IMR-90 (cell line): Measurements from ENCODE around the gene SLC16A4. TPM values are rescaled to one million over a fixed set of nuclear protein-coding genes. Genes with fewer than 3 reads are reported as not detected.

Experiments
- ATAC-seq: fragments of 200-7000 bp; cut with Tn5 transposase; 2 replicates; pipeline ENCODE4 v1.9.1; 2020; ENCODE audit warnings: low read depth, mild to moderate bottlenecking, moderate library complexity
- BruUV-seq: library from RNA; stranded (reverse); fragments of 400-500 nt; replicated peaks from 2 replicates; lab custom pipeline; 2021; lab: Mats Ljungman, UMichigan
- CTCF ChIA-PET: fragments of 300-600 bp; formaldehyde crosslinking; extraction: SDS; loops from one replicate; lab custom pipeline; 2021; ENCODE audit warnings: antibody characterized with exemption; lab: Yijun Ruan, JAX
- POLR2A ChIA-PET: fragments of 300-600 bp; sonication (Branson Sonifier 250); formaldehyde crosslinking; loops from one replicate; lab custom pipeline; 2022; ENCODE audit warnings: antibody characterized with exemption; ENCODE audit not compliant: unreplicated experiment; lab: Charles Lee
- DNase-seq: peaks from one replicate; pipeline ENCODE4 v3.0.0; 2013
- H2AFZ ChIP-seq: replicated peaks from 2 replicates; pipeline ENCODE3; 2013; ENCODE audit warnings: low read length, mild to moderate bottlenecking; ENCODE audit not compliant: poor library complexity
- H2AK5ac ChIP-seq: 2 replicates; pipeline ENCODE4 v1.6.1; 2013; ENCODE audit warnings: low read depth, low read length, inconsistent platforms
- H2AK9ac ChIP-seq: replicated peaks from 2 replicates; pipeline ENCODE3; 2013; ENCODE audit warnings: mild to moderate bottlenecking, low read depth, low read length, moderate library complexity; ENCODE audit not compliant: poor library complexity
- H2BK120ac ChIP-seq: 2 replicates; pipeline ENCODE4 v1.6.1; 2013; ENCODE audit warnings: low read depth, low read length, inconsistent platforms
- H2BK15ac ChIP-seq: 3 replicates; pipeline ENCODE4 v1.6.1; 2013; ENCODE audit warnings: low read depth, low read length, inconsistent platforms
- H2BK20ac ChIP-seq: 2 replicates; pipeline ENCODE4 v1.6.1; 2013; ENCODE audit warnings: low read depth, mild to moderate bottlenecking, inconsistent platforms, low read length, moderate library complexity
- H2BK5ac ChIP-seq: 2 replicates; pipeline ENCODE4 v1.6.1; 2013; ENCODE audit warnings: mild to moderate bottlenecking, low read depth, low read length, inconsistent platforms; ENCODE audit not compliant: poor library complexity, severe bottlenecking
- H3K14ac ChIP-seq: replicated peaks from 2 replicates; pipeline ENCODE4 v1.6.1; 2013; ENCODE audit warnings: low read depth, low read length, inconsistent platforms
- H3K18ac ChIP-seq: 2 replicates; pipeline ENCODE4 v1.6.1; 2013; ENCODE audit warnings: low read depth, low read length, control low read depth
- H3K23ac ChIP-seq: 2 replicates; pipeline ENCODE4 v1.6.1; 2013; ENCODE audit warnings: low read depth, low read length, inconsistent platforms
- H3K27ac ChIP-seq: 2 replicates; pipeline ENCODE4 v1.5.1; 2013; ENCODE audit warnings: mild to moderate bottlenecking, control low read depth, low read length; ENCODE audit not compliant: insufficient read depth
- H3K27me3 ChIP-seq: 2 replicates; pipeline ENCODE4 v1.6.1; 2013; ENCODE audit warnings: low read length; ENCODE audit not compliant: control insufficient read depth, insufficient read depth
- H3K36me3 ChIP-seq: 2 replicates; pipeline ENCODE4 v1.6.1; 2013; ENCODE audit warnings: low read length, mixed read lengths; ENCODE audit not compliant: control insufficient read depth, insufficient read depth
- H3K4ac ChIP-seq: 2 replicates; pipeline ENCODE4 v1.6.1; 2013; ENCODE audit warnings: low read depth, low read length, inconsistent platforms
- H3K4me1 ChIP-seq: 2 replicates; pipeline ENCODE4 v1.6.1; 2013; ENCODE audit warnings: low read length, mixed read lengths; ENCODE audit not compliant: control insufficient read depth, insufficient read depth
- H3K4me2 ChIP-seq: 2 replicates; pipeline ENCODE4 v1.6.1; 2013; ENCODE audit warnings: low read depth, mild to moderate bottlenecking, control low read depth, low read length, moderate library complexity
- H3K4me3 ChIP-seq: 2 replicates; pipeline ENCODE4 v1.5.1; 2013; ENCODE audit warnings: low read depth, mild to moderate bottlenecking, control low read depth, low read length, moderate library complexity; ENCODE audit not compliant: insufficient read depth
- H3K56ac ChIP-seq: 2 replicates; pipeline ENCODE4 v1.6.1; 2013; ENCODE audit warnings: low read length, inconsistent platforms; ENCODE audit not compliant: insufficient read depth; ENCODE audit errors: extremely low read depth
- H3K79me1 ChIP-seq, 2 experiments: 2 replicates each; pipeline ENCODE4 v1.6.1; 2013; ENCODE audit warnings: low read length in 2 of 2, inconsistent platforms in 1 of 2, low read depth in 1 of 2
- H3K9ac ChIP-seq: 2 replicates; pipeline ENCODE4 v1.6.1; 2013; ENCODE audit warnings: low read depth, low read length, control low read depth
- H3K9me1 ChIP-seq: 2 replicates; pipeline ENCODE4 v1.6.1; 2013; ENCODE audit warnings: low read length, inconsistent platforms; ENCODE audit not compliant: insufficient read depth
- H3K9me3 ChIP-seq: 2 replicates; pipeline ENCODE4 v1.6.1; 2013; ENCODE audit warnings: low read length; ENCODE audit not compliant: control insufficient read depth, insufficient read depth
- H4K20me1 ChIP-seq: 2 replicates; pipeline ENCODE4 v1.6.1; 2013; ENCODE audit warnings: low read length, inconsistent platforms; ENCODE audit not compliant: insufficient read depth
- H4K5ac ChIP-seq: 2 replicates; pipeline ENCODE4 v1.6.1; 2013; ENCODE audit warnings: mild to moderate bottlenecking, low read depth, low read length, control low read depth
- H4K8ac ChIP-seq, 2 experiments: 2 replicates each; pipeline ENCODE4 v1.6.1; 2013; ENCODE audit warnings: low read depth in 2 of 2, low read length in 2 of 2, control low read depth in 1 of 2, inconsistent platforms in 1 of 2
- H4K91ac ChIP-seq: 2 replicates; pipeline ENCODE4 v1.6.1; 2013; ENCODE audit warnings: low read depth, low read length, inconsistent platforms; ENCODE audit not compliant: insufficient read depth
- BHLHE40 ChIP-seq: fragments of 150-350 bp; IDR thresholded peaks from 2 replicates; pipeline ENCODE4 v1.6.1; 2016; ENCODE audit warnings: mild to moderate bottlenecking, low read depth, low read length
- CEBPB ChIP-seq: IDR thresholded peaks from 2 replicates; pipeline ENCODE4 v1.6.1; 2012; ENCODE audit warnings: low read depth, low read length, improper control_type of control experiment
- CHD1 ChIP-seq: IDR thresholded peaks from 2 replicates; pipeline ENCODE4 v1.6.1; 2012; ENCODE audit warnings: low read depth, low read length, improper control_type of control experiment
- ELK1 ChIP-seq: fragments of 150-350 bp; IDR thresholded peaks from 2 replicates; pipeline ENCODE4 v1.6.1; 2016; ENCODE audit warnings: low read depth, mild to moderate bottlenecking, low read length, moderate library complexity, borderline replicate concordance
- FOS ChIP-seq: fragments of 150-350 bp; IDR thresholded peaks from 2 replicates; pipeline ENCODE4 v1.6.1; 2016; ENCODE audit warnings: low read depth, low read length
- MAFK ChIP-seq: IDR thresholded peaks from 2 replicates; pipeline ENCODE4 v1.6.1; 2012; ENCODE audit warnings: low read depth, low read length, improper control_type of control experiment
- MAZ ChIP-seq: IDR thresholded peaks from 2 replicates; pipeline ENCODE4 v1.6.1; 2012; ENCODE audit warnings: low read depth, mild to moderate bottlenecking, low read length, improper control_type of control experiment, moderate library complexity, borderline replicate concordance
- MXI1 ChIP-seq: IDR thresholded peaks from 2 replicates; pipeline ENCODE4 v1.6.1; 2012; ENCODE audit warnings: low read depth, mild to moderate bottlenecking, low read length, moderate library complexity, borderline replicate concordance
- NFE2L2 ChIP-seq: fragments of 150-350 bp; IDR thresholded peaks from 2 replicates; pipeline ENCODE4 v1.6.1; 2016; ENCODE audit warnings: low read depth, mild to moderate bottlenecking, low read length
- POLR2A ChIP-seq: IDR thresholded peaks from 2 replicates; pipeline ENCODE4 v1.6.1; 2012; ENCODE audit warnings: mild to moderate bottlenecking, low read depth, low read length
- RCOR1 ChIP-seq: IDR thresholded peaks from 2 replicates; pipeline ENCODE4 v1.6.1; 2012; ENCODE audit warnings: mild to moderate bottlenecking, low read length, improper control_type of control experiment; ENCODE audit not compliant: insufficient replicate concordance
- RFX5 ChIP-seq: IDR thresholded peaks from 2 replicates; pipeline ENCODE4 v1.8.0; 2012; ENCODE audit warnings: low read depth, mild to moderate bottlenecking, low read length, moderate library complexity
- SMC3 ChIP-seq: fragments of 150-350 bp; IDR thresholded peaks from 2 replicates; pipeline ENCODE4 v1.6.1; 2016; ENCODE audit warnings: low read depth, mild to moderate bottlenecking, antibody characterized with exemption, low read length, moderate library complexity
- USF2 ChIP-seq: fragments of 150-350 bp; IDR thresholded peaks from 2 replicates; pipeline ENCODE4 v1.6.1; 2017; ENCODE audit warnings: mild to moderate bottlenecking, antibody characterized with exemption, low read length, low read depth
- WGBS, 2 experiments: methylation state at CpG; one replicate each; pipeline versions ENCODE4 v1.1.5 to v1.1.7; 2013; ENCODE audit warnings: missing lambda C conversion rate in 2 of 2; ENCODE audit not compliant: insufficient read length in 1 of 2; ENCODE audit errors: extremely low coverage in 2 of 2; 5-methylcytosine and 5-hydroxymethylcytosine counted together
- dilution Hi-C: fragments of 300-500 bp; cut with HindIII; formaldehyde crosslinking; loops from one replicate; pipeline ENCODE4 v1.14.3; 2018; ENCODE audit warnings: low sequenced_read_pairs; ENCODE audit not compliant: unreplicated experiment
- in situ Hi-C: fragments of 300-500 bp; cut with MboI; formaldehyde crosslinking; loops from 3 replicates; pipeline ENCODE4 v1.14.3; 2019; ENCODE audit warnings: low sequenced_read_pairs, inconsistent platforms, mixed read lengths
- intact Hi-C: fragments of 100-400 bp; cut with micrococcal nuclease; formaldehyde crosslinking; loops from 2 replicates; pipeline ENCODE4 v1.10.0; 2022
- polyA plus RNA-seq, 3 experiments: library from polyadenylated mRNA; depleted of rRNA; stranded (reverse); fragments of >200 nt; gene quantifications; 2 replicates each; pipeline ENCODE4 v1.2.3, GENCODE V29; 2012; ENCODE audit warnings: low replicate concordance in 1 of 3
- total RNA-seq: library from RNA; depleted of rRNA; stranded (reverse); fragments of >200 nt; gene quantifications from 2 replicates; pipeline ENCODE4 v1.2.3, GENCODE V29; 2012

The SLC16A4 gene
- total and polyA plus RNA-seq, 2 of the 4 experiments (the other 2 are of a cell fraction) = 27.7 to 65.2 TPM

GRCh38 chr1:110328700-110329099, 62.1 kb downstream of the SLC16A4 start:
- Histone ChIP-seq H3K4ac (no peak overlapping the region), H3K23ac (no peak overlapping the region), H3K36me3 (no peaks in the 10 kb centered on the region), H3K4me2 (no peak overlapping the region), H3K79me1 (no peaks in the 10 kb centered on the region), H3K27ac (no peak overlapping the region), H4K5ac (no peak overlapping the region), H2BK120ac (no peak overlapping the region), H3K4me1 (no peaks in the 10 kb centered on the region), H3K27me3 (peaks cover 3% of the 10 kb centered on the region; the same call in 1 of the 2 replicates), H3K14ac (no peak overlapping the region), H3K9me1 (no peaks in the 10 kb centered on the region), H4K8ac (no peak overlapping the region), H3K4me3 (no peak overlapping the region), H2BK15ac (no peak overlapping the region), H3K56ac (no peak overlapping the region), H2AK5ac (no peak overlapping the region), H3K18ac (no peak overlapping the region), H4K20me1 (no peaks in the 10 kb centered on the region), H2AFZ (no peak overlapping the region), H3K9ac (no peak overlapping the region), H2BK20ac (no peak overlapping the region), H4K91ac (no peak overlapping the region), H3K9me3 (no peaks in the 10 kb centered on the region), H2BK5ac (no peak overlapping the region), H2AK9ac (no peak overlapping the region)
- intact Hi-C loops (no loop called here), in situ Hi-C loops (no loop called here), dilution Hi-C loops (no loop called here)
- no peak for ATAC-seq
- BruUV-seq = no TSS peak
- ChIA-PET POLR2A (no interaction called here), CTCF (interaction anchor here (1.1 kb wide), 1 partner anchor 167 kb away, joined by 3 read pairs; no protein-coding TSS in a partner anchor)
- DNase-seq = no peak
- TF ChIP-seq USF2 = no peak
- no peak for TF ChIP-seq POLR2A
- TF ChIP-seq RCOR1 = no peak
- TF ChIP-seq CHD1 = no peak
- no peak for TF ChIP-seq RFX5
- TF ChIP-seq ELK1 = no peak
- no peak for TF ChIP-seq CEBPB
- no peak for TF ChIP-seq NFE2L2
- no peak for TF ChIP-seq MAZ
- no peak for TF ChIP-seq MAFK
- TF ChIP-seq SMC3 = no peak
- TF ChIP-seq FOS = no peak
- TF ChIP-seq MXI1 = no peak
- no peak for TF ChIP-seq BHLHE40
- WGBS, 2 experiments = no CpG with 5 or more reads among the region's 3 CpGs
